Measurements from ENCODE around the gene HOXA7.

HOXA7 gene

DNA sequence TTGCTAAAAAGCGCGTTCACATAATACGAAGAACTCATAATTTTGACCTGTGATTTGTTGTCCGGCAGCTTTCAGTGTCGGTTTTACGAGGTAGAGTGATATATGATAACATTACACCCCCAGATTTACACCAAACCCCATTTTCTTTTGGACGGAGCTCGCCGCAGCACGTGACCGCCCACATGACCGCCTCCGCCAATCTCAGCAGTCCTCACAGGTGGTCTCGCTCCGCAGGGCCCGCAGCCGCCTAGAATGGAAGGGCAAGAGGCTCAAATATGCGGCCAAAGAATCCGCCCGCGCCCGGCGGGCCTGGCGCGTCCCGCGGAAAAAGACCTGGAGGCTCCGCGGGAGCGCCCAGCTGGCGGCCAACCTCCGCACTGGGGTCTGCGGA is at the start of gene HOXA7:
TSS of gene HOXA7 (minus strand) at position 168 of the 391 bp plus-strand sequence. CDS start at position 38, 130 bp downstream.
- DNase-seq (ENCODE audit: low read depth) = no peak
- peak within 1 kb of the TSS; percentile 82 for H3K4me3 ChIP-seq (ENCODE audit: low read depth, low read length)

DNA sequence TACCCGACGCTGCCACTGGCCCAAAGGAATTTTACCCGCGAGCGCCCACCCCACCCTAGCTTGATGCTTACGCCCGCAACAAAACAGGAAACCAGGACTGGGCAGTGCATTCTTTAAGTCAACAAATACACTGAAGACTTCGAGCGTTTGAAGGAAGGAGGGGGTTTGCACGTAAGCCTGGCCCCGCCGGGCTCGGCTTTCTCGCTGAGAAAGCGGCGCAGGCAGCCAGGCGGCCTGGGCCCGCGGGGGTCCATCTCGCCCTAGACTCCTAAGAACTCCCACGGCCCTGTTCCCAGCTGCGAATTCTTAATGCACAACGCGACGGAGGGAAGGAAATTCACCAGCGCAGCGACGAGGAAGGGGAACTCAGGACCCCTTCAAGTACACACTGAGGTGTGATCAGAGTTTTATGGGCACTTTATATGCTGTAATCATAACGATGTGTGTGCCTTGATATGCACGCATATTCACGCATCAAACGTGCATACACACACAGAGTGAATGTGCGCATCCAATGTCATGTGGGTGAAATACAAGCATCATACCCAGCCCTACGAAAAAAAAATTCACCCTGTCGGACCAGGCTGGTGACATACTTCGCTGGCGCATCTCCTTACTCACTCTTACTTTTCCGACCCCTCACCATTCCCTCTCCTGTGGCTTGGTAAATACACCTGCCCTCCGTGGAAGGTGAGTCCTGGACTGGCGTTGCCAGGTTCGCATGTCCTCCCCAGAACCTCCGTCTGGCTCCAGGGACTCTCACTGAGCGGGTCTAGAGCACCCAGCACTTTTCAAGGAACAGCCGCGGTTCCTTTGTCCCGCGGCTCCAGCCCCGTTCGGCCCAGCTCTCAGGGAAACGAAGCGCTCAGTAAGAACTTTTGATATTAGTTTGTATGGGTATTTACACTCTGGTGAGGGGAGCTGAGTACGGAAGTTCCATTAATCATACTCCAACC is 49.1 kb upstream of the HOXA7 start:
- no peak for DNase-seq (ENCODE audit: low read depth)
- H3K4me3 ChIP-seq (ENCODE audit: low read depth, low read length) = peak overlapping the region; percentile 22

DNA sequence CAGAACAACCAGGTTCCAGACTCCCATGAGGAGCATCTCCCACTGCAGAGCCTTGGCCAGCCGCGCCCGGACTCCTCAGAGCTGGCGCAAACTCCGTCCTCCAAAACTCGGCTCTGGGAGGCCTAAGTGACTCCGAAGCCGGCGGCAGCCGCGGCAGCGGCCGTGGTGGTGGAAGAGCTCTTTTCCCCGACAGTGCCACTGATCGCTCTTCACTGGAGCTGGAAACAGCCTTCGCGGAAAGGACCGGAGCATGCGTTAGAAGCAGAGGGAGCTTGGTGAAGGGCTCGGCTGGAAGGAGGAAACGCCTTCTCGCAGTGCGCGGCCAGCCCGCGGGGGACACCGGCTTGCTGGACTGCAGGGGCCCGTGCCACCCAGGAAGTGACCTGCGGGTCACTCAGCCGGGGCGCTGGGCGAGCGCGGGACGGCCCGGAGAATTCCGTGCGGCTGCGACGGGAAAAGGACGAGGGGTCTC is 48.4 kb upstream of the HOXA7 start:
- H3K4me3 ChIP-seq (ENCODE audit: low read depth, low read length) = peak overlapping the region; percentile 22

DNA sequence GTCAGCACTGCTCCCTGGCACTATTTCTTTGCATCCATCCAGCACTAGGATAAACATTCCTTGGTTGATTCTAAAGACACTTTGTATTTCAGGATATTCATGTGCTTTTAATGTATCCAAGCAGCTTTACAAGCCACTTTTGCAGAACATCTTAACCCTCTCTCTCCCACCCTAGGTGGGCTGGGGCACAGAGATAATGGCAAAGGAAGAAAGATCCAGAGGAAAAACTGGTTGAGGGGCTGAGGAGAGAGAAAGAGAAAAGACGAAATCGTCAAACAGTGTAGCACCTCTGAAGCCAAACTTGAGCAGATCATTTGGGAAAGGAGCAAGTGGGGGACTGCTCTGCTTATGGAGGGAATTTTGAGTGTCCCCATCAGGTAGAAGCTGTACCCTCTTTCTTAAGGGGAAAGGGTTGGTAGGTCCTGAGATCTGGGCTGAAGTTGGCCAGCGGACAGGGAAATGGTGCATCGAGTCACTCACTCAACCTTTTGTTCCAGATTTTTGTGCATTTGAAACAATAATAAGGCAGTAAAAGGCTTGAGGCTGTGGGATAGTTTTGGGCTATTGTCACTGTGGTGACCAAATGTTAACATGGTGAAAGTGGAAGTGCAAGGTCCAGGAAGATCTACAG is 47.6 kb upstream of the HOXA7 start:
- no peak for DNase-seq (ENCODE audit: low read depth)
- H3K4me3 ChIP-seq (ENCODE audit: low read depth, low read length) = no peak overlapping the region

More for the DNA sequence above, 48.4 kb upstream of the HOXA7 start:
- no peak for DNase-seq (ENCODE audit: low read depth)

DNA sequence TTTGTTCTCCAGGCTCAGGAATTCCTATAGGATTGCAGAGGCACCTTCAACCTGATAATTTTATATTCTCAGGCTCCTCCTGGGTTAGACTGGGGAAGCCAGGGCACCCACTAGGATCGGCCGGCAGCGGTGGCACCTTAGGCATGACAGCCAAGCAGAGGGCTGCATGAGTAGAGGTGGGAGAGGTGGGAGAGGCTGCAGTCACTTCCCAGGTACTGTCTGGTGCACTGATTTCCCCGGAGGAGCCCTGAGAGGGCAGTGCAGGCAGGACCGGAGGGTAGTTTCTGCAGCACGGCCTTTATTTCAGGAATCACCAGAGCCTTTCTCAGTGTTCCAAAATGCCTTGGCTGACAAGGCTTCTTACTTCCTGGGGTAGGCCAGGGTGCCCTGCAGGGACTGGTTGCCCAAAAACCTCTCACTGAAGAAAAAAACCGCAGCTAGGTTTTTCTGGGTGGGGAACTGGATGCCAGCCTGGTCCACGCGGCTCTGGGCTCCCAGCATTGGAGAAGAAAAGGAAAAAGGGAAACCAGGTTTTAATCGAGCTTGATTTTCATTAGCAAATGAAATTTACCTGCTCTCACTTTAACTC is 47.0 kb upstream of the HOXA7 start:
- no peak overlapping the region for H3K4me3 ChIP-seq (ENCODE audit: low read depth, low read length)
- DNase-seq (ENCODE audit: low read depth) = no peak

DNA sequence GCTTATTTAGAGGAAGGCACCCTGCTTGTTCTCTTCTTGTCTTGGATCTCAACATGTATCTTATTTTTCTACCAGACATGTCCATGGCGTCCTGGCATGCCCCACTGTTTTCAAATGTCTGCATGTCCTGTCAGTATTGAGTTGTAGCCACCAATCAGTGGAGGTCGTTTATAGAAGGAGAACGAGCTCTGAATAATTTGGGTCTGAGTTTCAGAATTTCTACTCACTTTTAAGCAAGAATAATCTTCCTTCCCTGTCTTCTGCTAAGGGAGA is 46.3 kb upstream of the HOXA7 start:
- no peak for DNase-seq (ENCODE audit: low read depth)

DNA sequence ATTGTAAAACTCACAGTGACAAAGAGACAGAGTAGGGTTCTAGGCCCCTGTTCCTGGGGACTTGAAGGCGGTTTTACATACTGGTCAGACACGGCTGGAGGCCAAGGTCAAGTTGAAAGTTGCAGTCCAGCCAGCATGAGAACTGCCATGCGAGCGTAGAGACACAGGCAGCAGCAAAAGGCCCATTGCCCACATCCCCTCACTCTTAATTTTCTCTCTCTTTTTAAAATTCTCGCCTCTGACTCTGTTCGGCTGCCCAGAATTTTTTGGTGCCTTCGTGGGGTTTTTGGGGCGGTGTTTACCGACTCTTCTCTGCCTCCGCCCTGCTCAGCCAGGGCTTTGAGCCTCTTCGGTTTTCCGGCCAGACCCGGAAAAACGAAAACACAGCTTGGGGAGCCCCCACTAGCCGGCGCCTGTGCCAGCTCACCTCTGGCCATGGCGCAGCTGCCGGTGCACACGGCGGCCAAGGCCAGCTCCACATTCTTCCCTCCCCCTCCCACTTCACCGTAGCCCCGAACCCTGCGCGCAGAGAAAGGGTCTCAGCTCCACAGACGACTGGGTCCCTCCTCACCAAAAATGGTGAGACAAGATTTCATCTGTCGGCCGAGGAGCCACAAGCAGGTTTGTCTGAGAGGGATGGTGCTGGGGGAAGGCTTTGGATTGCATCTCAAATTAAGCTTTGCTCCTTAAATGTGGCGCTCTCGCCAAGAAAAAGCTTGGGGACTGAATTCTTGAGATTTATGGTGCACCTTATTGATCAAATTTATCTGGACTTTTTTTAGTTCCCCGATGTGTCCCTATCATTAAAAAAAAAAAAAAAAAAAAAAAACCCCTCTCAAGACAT is 45.8 kb upstream of the HOXA7 start:
- DNase-seq (ENCODE audit: low read depth) = no peak
- no peak overlapping the region for H3K4me3 ChIP-seq (ENCODE audit: low read depth, low read length)

More for the DNA sequence above, 46.3 kb upstream of the HOXA7 start:
- H3K4me3 ChIP-seq (ENCODE audit: low read depth, low read length) = no peak overlapping the region

DNA sequence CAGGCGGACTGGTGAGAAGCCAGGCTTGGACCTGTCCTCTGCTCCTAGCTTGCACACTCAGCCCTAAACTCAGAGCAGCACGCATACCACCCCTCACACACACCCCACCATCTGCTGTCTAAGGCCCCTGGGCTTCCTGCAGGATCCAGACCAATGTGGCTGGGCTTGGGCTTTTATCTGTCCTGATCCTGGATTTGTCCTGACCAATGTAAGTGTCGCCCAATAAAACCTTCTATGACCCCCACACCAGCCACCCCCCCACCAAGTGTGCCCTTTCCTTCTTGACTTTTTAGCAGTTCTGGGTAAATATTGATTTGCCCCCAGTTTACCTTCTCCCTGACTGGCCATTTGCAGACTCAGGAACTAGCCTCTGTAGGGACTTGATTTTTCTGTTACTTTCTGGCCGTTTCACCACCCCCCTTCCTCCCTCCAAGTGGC is 45.1 kb upstream of the HOXA7 start:
- no peak for DNase-seq (ENCODE audit: low read depth)
- H3K4me3 ChIP-seq (ENCODE audit: low read depth, low read length) = no peak overlapping the region

DNA sequence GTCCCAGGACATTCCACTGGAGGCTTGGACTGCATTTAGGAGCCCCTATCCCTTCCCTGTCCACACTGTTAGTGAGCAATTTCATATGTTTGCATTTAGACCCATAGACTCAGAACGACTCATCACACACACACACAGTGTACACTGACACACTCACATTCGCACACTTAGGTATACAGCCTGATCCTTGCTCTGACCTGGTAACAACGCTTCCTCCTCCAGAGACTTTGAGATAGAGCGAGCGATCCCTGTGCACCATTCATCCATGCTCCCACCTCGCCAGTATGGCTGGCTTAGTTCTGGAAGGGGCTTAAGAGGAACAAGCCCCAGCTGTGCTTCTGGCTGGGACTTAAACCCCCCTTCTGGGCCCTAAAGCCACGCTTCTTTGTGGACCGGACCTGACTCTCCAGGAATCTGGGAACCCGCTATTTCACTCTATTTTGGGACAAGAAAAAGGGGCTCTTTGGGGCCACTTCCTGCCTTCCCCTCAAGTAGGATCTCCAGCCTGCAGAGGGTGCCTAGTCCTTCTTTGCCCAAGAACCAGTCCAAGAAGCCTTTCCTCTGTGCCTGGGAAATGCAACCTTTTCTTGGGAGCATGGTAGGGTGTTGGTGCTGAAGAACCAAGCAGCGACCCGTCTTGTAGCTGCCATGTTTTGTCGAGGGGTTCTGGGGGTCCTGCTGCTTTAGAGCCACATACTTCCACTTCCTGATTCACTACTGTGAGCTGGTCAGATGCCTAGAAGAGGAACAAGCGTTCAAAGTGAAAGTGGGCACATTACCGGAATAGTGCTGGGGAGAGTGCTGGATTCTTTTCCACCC is 44.5 kb upstream of the HOXA7 start:
- H3K4me3 ChIP-seq (ENCODE audit: low read depth, low read length) = no peak overlapping the region
- no peak for DNase-seq (ENCODE audit: low read depth)

DNA sequence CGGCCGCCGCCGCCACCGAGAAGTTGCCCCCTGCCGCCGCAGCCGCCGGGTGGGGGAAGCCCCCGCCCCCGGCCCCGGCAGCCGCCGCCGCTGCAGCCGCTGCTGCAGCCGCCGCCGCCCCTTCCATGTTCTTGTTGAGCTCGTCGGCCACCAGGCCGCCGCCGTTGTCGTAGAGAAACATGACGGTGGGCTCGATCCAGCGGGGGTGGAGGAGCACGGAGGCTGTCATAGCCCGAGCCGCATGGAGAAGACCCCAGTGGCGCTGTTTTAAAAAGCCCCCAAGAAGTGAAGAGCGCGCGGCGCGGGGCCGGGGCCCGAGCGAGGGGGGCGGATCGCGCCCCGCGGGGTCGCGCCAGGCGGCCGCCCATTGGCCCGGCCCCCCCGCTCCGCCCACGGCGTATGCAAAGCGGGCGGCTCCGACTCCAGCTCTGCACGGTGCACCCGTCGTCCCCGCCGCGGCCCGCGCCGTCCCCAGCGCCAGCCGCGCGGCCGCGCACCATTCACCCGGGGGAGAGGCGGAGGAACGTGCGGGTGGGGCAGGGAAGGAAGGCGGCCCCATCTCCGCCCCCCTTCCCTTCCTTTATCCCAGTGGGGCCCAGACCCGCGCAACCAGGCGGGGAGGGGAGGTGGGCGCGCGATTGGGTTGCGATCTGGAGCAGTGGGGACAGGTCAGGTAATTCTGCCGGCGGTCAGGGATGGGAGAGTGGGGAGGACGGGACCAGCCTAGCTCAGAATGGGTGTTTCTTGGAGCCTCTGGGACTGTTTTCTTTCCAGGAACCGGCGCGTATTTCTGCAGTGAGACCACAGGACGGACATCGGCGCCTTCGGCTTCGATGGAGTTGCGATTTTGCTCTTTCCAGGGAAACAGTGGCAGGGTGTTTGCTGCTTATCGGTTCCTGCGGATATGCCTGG is 43.6 kb upstream of the HOXA7 start, which contains the start of gene HOXA13:
TSS of gene HOXA13 (minus strand) at position 243 of the 912 bp plus-strand sequence. CDS start at position 229, 14 bp downstream.
- peak within 1 kb of the TSS; percentile 46 for H3K4me3 ChIP-seq (ENCODE audit: low read depth, low read length)
- DNase-seq (ENCODE audit: low read depth) = no peak

DNA sequence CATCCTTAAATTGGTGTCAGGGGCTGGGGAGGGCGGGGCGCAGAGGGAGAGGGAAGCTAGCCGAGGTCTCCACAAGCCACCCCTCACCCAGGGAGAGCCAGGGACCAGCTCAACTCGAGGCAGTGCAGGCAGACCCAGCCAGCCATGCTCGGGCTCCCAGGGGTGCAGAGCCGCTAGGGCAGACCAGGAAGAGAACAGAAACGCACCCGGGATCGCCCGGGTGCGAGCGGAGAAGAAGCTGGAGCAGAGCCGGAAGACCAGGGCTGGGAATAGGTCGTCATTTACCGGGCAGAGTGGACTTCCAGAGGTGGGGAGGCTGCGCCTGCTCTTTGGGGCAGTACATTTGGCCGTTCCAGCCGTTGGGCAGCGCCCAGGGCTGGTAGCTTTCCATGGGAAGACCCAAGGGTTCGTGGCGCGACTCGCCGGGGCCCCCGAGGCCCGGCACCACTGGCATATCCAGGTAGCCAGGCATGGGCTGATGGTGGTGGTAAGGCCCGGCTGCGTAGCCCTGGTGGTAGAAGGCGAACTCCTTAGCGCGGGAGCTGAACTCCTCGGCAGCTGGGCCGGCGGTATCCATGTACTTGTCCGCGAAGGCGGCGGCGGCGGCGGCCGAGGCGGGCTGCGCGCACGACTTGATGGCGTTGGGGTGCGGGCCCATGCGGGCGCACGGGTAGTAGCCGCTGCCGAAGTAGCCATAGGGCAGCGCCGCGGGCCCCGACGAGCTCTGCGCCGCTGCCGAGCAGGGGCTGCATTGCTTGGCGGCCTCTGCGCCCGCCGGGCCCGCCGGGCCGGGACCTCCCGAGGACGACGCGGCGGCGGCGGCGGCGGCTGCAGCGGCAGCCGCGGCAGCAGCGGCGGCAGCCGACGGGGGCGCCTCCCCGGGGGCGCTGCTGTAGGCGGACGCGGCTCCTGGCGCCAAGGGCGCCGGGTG is 42.7 kb upstream of the HOXA7 start:
- no peak for DNase-seq (ENCODE audit: low read depth)
- H3K4me3 ChIP-seq (ENCODE audit: low read depth, low read length) = peak overlapping the region; percentile 22

DNA sequence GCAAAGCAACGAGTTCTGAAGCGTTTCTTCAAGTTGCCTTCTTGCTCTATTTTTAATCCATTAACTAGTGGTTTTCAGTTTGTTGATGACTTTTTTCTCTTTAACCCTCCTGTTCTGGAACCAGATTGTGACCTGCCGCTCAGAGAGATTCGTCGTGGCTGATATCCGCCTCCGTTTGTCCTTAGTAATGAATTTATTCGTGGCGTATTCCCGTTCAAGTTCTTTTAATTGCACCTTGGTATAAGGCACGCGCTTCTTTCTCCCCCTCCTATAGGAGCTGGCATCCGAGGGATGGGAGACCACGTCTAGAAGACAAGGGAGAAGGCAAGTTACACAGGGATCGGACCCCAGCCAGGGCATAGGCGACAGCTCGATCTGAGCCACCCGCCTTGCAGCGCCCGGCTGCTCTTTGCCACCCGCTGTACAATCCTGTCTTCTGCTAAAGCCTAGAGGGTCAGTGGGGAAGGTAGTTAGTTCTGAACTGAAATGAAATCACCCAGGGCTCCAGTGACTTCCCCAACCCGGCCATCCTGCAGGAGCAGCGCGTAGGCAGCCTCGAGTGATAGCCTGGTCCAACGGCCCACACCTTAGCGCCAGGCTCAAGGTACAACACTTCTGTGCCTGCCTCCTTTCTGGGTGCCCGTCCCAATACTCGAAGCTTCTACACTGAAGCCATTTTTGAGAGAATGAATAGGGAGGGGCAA is 41.8 kb upstream of the HOXA7 start:
- DNase-seq (ENCODE audit: low read depth) = no peak
- H3K4me3 ChIP-seq (ENCODE audit: low read depth, low read length) = no peak overlapping the region

DNA sequence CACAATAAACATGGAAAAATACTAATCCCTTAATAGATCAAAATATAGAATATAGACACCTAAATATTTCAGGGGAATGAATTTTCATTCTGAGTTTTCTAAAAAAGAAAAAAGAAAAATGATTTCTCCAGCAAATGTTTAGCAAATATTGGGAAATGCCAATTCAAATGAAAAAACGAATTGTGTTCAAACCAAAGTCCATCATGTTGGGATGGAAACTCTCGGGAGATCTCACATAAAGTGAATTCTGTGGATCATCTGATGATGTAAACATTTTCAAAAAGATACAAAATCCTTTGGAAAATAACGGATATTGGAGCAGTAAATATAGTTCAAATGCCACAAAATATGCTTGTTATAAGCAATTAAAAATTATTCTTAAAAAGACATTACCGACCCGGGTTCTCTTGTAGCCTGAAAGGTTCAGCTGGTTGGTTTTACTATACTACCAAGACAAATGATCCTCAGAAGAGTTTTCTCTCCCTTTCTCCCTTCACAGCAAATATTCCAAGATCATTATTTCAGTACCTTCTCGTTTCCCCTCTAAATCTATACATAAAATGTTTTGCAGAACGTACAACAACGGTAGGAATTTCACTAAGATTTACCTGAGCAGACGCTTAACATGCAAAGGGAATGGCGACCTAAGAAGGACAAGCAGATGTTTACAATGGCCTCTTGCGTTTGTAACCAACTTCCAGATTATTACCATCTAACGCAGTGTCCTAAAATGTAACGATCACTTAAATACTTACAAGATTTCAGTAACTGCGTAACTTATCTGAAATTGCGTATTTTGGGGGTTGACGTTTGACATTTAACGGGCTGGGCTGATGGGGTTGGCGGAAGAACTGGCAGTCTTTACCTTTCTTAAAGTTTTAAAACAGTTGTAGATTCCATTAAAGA is 40.9 kb upstream of the HOXA7 start:
- DNase-seq (ENCODE audit: low read depth) = no peak
- H3K4me3 ChIP-seq (ENCODE audit: low read depth, low read length) = no peak overlapping the region

DNA sequence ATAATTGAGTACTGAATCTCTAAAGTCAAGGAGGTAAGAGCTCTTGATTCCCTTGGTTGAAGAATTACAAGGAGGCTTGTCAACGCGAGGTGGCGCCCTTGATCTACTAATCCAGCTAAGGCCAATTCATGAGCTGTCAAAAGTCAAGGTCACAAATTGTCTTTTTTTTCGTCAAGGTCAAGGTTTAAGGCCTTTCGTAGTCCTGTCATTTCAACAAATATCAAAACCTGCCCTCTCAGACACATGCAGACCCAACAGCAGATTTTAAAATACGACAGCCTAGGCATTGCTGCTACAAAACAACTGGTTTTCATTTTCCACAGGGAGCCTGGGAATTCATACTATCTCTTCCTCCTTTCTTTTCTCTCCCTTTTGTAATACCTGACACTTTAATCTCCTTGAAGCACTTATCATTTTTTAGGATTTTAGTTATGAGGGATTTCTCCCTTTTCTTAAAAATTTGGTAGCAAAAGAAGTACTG is 39.9 kb upstream of the HOXA7 start:
- DNase-seq (ENCODE audit: low read depth) = no peak
- H3K4me3 ChIP-seq (ENCODE audit: low read depth, low read length) = no peak overlapping the region

Data from skeletal muscle cell (primary cell).